Fibroblast of lung (primary cell): Measurements from ENCODE around the gene OSTM1. TPM values are rescaled to one million over a fixed set of nuclear protein-coding genes. Genes with fewer than 3 reads are reported as not detected.

Source experiments
- DNase-seq, 2 donors: peaks; one replicate each; pipeline versions ENCODE4 v3.0.0 to v3.0.0-alpha.2; 2010; ENCODE audit warnings: low read depth in 2 of 2
- H2AFZ ChIP-seq: 2 replicates; pipeline ENCODE4 v1.5.1; 2012; ENCODE audit warnings: low read length, control low read depth, inconsistent platforms
- H3K27ac ChIP-seq: 2 replicates; pipeline ENCODE4 v1.5.1; 2011; ENCODE audit warnings: low read length, control low read depth; ENCODE audit not compliant: insufficient read depth
- H3K27me3 ChIP-seq: 2 replicates; pipeline ENCODE4 v1.5.1; 2011; ENCODE audit warnings: mild to moderate bottlenecking, low read length; ENCODE audit not compliant: control insufficient read depth, insufficient read depth
- H3K36me3 ChIP-seq: 2 replicates; pipeline ENCODE4 v1.5.1; 2011; ENCODE audit warnings: low read length; ENCODE audit not compliant: control insufficient read depth, insufficient read depth
- H3K4me1 ChIP-seq: 2 replicates; pipeline ENCODE4 v1.5.1; 2011; ENCODE audit warnings: low read length; ENCODE audit not compliant: control insufficient read depth, insufficient read depth; ENCODE audit errors: extremely low read depth
- H3K4me2 ChIP-seq: 2 replicates; pipeline ENCODE4 v1.5.1; 2011; ENCODE audit warnings: low read length, control low read depth; ENCODE audit not compliant: insufficient read depth; ENCODE audit errors: extremely low read depth
- H3K4me3 ChIP-seq, 4 experiments: fragments of 200-600 bp in 1 of 4; sonication (generic) in 1 of 4; replicated peaks in 1 of 4; 2 replicates each; pipeline ENCODE4 v1.5.1; 2011 to 2016; ENCODE audit warnings: low read length in 4 of 4, low read depth in 3 of 4, mild to moderate bottlenecking in 3 of 4, control low read depth in 2 of 4, inconsistent platforms in 1 of 4, mixed read lengths in 1 of 4; ENCODE audit not compliant: insufficient read depth in 1 of 4; ENCODE audit errors: control extremely low read depth in 1 of 4
- H3K79me2 ChIP-seq: 2 replicates; pipeline ENCODE4 v1.5.1; 2012; ENCODE audit warnings: mild to moderate bottlenecking, low read length, inconsistent platforms; ENCODE audit not compliant: control insufficient read depth, insufficient read depth
- H3K9ac ChIP-seq: 2 replicates; pipeline ENCODE4 v1.5.1; 2011; ENCODE audit warnings: mild to moderate bottlenecking, low read length, control low read depth; ENCODE audit not compliant: insufficient read depth
- H3K9me3 ChIP-seq: 2 replicates; pipeline ENCODE4 v1.5.1; 2012; ENCODE audit warnings: low read depth, low read length; ENCODE audit not compliant: control insufficient read depth, insufficient read depth
- H4K20me1 ChIP-seq: 2 replicates; pipeline ENCODE4 v1.5.1; 2011; ENCODE audit warnings: low read length; ENCODE audit not compliant: control insufficient read depth, insufficient read depth; ENCODE audit errors: extremely low read depth
- CTCF ChIP-seq, 2 donors: IDR thresholded peaks in 1 of 2; conservative IDR thresholded peaks in 1 of 2; 1 replicate in 1 of 2; 2 replicates in 1 of 2; pipeline ENCODE4 v1.5.1; 2011 to 2012; ENCODE audit warnings: low read length in 2 of 2, control low read depth in 1 of 2, inconsistent platforms in 1 of 2, low read depth in 1 of 2, mild to moderate bottlenecking in 1 of 2
- EZH2 ChIP-seq: IDR thresholded peaks from 2 replicates; pipeline ENCODE4 v1.5.1; 2012; ENCODE audit warnings: low read length, control low read depth, mild to moderate bottlenecking; ENCODE audit errors: missing control alignments
- polyA minus RNA-seq: library from RNA; depleted of rRNA, polyadenylated mRNA; stranded (reverse); fragments of >200 nt; gene quantifications from 2 replicates; pipeline ENCODE4 v1.2.3, GENCODE V29; 2011; ENCODE audit warnings: low replicate concordance
- polyA plus RNA-seq, 2 donors: library from polyadenylated mRNA; depleted of rRNA in 1 of 2; stranded (reverse) in 1 of 2; unstranded in 1 of 2; fragments of >200 nt; gene quantifications; 2 replicates each; pipeline ENCODE4 v1.2.1, GENCODE V29; 2011 to 2012; ENCODE audit warnings: missing spikeins in 1 of 2
- total RNA-seq: library from RNA; depleted of rRNA; stranded (reverse); fragments of >200 nt; gene quantifications from 2 replicates; pipeline ENCODE4 v1.2.1, GENCODE V29; 2014

Gene OSTM1
- 31.3 and 31.9 TPM in 2 replicates for total RNA-seq
- polyA plus RNA-seq: 23.8 and 37.0 TPM in 2 replicates
- 24.1 and 29.6 TPM in 2 replicates for polyA plus RNA-seq (2012)
- polyA minus RNA-seq: 3.8 and 21.0 TPM in 2 replicates

GRCh38 chr6:108074359-108075144, at the start of gene OSTM1:
Gene OSTM1 (minus strand): TSS chr6:108074741. CDS start chr6:108074651, 90 bp downstream.
- Histone ChIP-seq H2AFZ (peak within 1 kb of the TSS; percentile 96), H3K4me1 (no peaks in the 10 kb centered on the region), H3K27ac (peak within 1 kb of the TSS; percentile 87), H3K4me2 (peak within 1 kb of the TSS; percentile 95), H3K4me3 (peak within 1 kb of the TSS; percentile 80 to 99 (median 98)), H3K27me3 (no peaks in the 10 kb centered on the region), H3K9me3 (no peaks in the 10 kb centered on the region), H3K79me2 (peaks cover 3% of the 10 kb centered on the region), H4K20me1 (no peaks in the 10 kb centered on the region), H3K9ac (peak within 1 kb of the TSS; percentile 88), H3K36me3 (no peaks in the 10 kb centered on the region)
- TF ChIP-seq CTCF (conservative IDR thresholded peaks at IDR 0.05 in 1 of 2, IDR thresholded peaks at IDR 0.05 in 1 of 2; ENCODE audit: low read depth in 1 of 2, low read length in 2 of 2) (no peak), EZH2 (no peak)
- DNase-seq: peak; percentile 84 to 86

- Histone ChIP-seq H3K9me3 (no peaks in the 10 kb centered on the region), H3K27me3 (peaks cover 61% of the 10 kb centered on the region), H3K4me3 (no peak overlapping the region), H3K79me2 (no peaks in the 10 kb centered on the region), H3K27ac (no peak overlapping the region), H3K9ac (no peak overlapping the region), H3K4me2 (no peak overlapping the region), H2AFZ (no peak overlapping the region), H3K4me1 (no peaks in the 10 kb centered on the region), H4K20me1 (no peaks in the 10 kb centered on the region), H3K36me3 (no peaks in the 10 kb centered on the region)
- TF ChIP-seq CTCF (conservative IDR thresholded peaks at IDR 0.05 in 1 of 2, IDR thresholded peaks at IDR 0.05 in 1 of 2; ENCODE audit: low read depth in 1 of 2, low read length in 2 of 2) (no peak), EZH2 (no peak)
- no peak for DNase-seq
These were observed 49.4 kb upstream of the OSTM1 start for GRCh38 chr6:108123946-108124345.

GRCh38 chr6:108123481-108123929, 49.0 kb upstream of the OSTM1 start:
- Histone ChIP-seq H3K79me2 (no peaks in the 10 kb centered on the region), H3K9me3 (no peaks in the 10 kb centered on the region), H4K20me1 (no peaks in the 10 kb centered on the region), H2AFZ (no peak overlapping the region), H3K36me3 (no peaks in the 10 kb centered on the region), H3K9ac (no peak overlapping the region), H3K4me2 (no peak overlapping the region), H3K4me1 (no peaks in the 10 kb centered on the region), H3K4me3 (no peak overlapping the region), H3K27me3 (peaks cover 65% of the 10 kb centered on the region), H3K27ac (no peak overlapping the region)
- TF ChIP-seq CTCF (conservative IDR thresholded peaks at IDR 0.05 in 1 of 2, IDR thresholded peaks at IDR 0.05 in 1 of 2; ENCODE audit: low read depth in 1 of 2, low read length in 2 of 2) (no peak), EZH2 (no peak)
- DNase-seq: no peak
